Activated CD4-positive, alpha-beta memory T cell treated with anti-CD3 and anti-CD28 coated beads for 36 hours (primary cell): ENCODE results near the gene HSPA4. TPM values are rescaled to one million over a fixed set of nuclear protein-coding genes. Genes with fewer than 3 reads are reported as not detected.

Source experiments
- CTCF ChIA-PET: fragments of 350-600 bp; sonication (Branson Sonifier 250); formaldehyde crosslinking; loops from one replicate; lab custom pipeline; 2021; ENCODE audit warnings: antibody characterized with exemption, inconsistent platforms; lab: Charles Lee
- POLR2A ChIA-PET: fragments of 350-600 bp; sonication (Branson Sonifier 250); formaldehyde crosslinking; loops from one replicate; lab custom pipeline; 2021; ENCODE audit warnings: antibody characterized with exemption; lab: Charles Lee
- DNase-seq: peaks from one replicate; pipeline ENCODE4 v3.0.0-alpha.2; 2020
- H3K27ac Mint-ChIP-seq: one replicate; pipeline ENCODE4 v1.8.0; 2021; ENCODE audit warnings: mixed read lengths
- H3K27me3 Mint-ChIP-seq: one replicate; pipeline ENCODE4 v1.8.0; 2021; ENCODE audit warnings: mixed read lengths
- H3K36me3 Mint-ChIP-seq: one replicate; pipeline ENCODE4 v1.8.0; 2021; ENCODE audit warnings: mixed read lengths
- H3K4me1 Mint-ChIP-seq: one replicate; pipeline ENCODE4 v1.8.0; 2021; ENCODE audit warnings: low read depth, mixed read lengths
- H3K4me3 Mint-ChIP-seq: one replicate; pipeline ENCODE4 v1.8.0; 2021; ENCODE audit warnings: mild to moderate bottlenecking, mixed read lengths
- H3K9me3 Mint-ChIP-seq: one replicate; pipeline ENCODE4 v1.8.0; 2021; ENCODE audit warnings: mixed read lengths
- intact Hi-C: fragments of 100-400 bp; cut with micrococcal nuclease; formaldehyde crosslinking; loops from one replicate; pipeline ENCODE4 v1.15.1; 2023
- total RNA-seq, 2 experiments: library from RNA; stranded (reverse); gene quantifications; one replicate each; pipeline ENCODE4 v1.2.3, GENCODE V29; 2021

HSPA4 gene
- total RNA-seq, 2 experiments from 2014 or later, result 221 to 236 TPM

DNA sequence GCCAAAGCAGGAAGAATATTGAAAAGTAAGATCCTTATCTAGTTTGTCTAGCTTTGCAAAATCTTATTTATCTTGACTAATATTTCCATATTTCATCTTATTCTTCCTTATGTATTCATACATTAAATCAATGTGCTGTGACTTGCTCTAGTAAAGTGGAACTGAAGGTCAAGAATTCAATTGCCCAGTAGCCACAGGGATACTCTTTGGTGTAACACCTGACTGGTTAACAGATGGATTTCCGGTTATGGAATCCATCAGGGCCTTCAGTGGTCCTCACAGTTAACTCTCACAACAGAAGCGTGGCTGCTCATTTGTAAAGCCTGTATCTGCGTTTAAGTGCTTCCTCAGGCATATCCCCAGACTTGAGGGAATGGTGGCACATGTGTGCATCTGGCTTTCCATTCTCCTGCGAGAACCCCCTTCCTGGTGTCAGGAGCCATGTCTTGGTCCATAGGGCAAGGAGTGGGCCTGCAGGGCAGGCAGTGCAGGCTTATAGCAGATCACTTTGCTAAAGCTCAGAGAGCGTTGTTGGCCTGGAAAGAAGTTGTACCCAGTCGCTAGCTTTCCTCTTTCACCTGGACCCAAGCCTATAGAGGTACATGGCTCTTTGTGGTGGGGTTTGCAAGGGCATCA, 99.2 kb downstream of the HSPA4 start:
- intact Hi-C loops, result no loop called here
- H3K27me3 Mint-ChIP-seq, result no peaks in the 10 kb centered on the region

DNA sequence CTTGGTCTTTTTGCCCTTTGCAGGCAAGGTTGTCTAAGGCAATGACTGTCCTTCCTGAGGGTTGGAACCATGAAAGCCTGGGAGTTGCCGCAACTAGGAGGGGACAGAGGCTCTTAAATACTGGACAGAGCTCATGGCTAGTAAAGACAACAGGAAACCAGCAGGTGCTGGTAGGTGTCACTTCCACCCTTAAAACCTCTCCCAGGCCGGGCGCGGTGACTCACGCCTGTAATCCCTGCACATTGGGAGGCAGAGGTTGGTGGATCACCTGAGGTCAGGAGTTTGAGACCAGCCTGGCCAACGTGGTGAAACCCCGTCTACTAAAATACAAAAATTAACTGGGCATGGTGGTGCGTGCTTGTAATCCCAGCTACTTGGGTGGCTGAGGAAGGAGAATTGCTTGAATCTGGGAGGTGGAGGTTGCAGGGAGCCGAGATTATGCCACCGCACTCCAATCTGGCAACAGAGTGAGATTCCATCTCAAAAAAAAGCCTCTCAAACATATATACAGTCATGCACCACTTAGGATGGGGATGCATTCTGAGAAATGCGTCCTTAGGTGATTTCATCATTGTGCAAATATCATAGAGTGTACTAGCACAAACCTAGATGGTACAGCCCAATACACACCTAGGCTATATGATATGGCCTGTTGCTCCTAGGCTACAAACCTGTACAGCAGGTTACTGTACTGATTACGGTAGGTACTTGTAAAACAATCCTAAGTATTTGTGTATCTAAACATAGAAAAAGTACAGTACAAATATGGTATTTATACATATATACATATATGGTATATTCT, 102.7 kb downstream of the HSPA4 start:
- H3K4me3 Mint-ChIP-seq, result no peak overlapping the region
- H3K9me3 Mint-ChIP-seq, result no peaks in the 10 kb centered on the region
- no peaks in the 10 kb centered on the region for H3K36me3 Mint-ChIP-seq
- H3K27me3 Mint-ChIP-seq, result no peaks in the 10 kb centered on the region
- H3K27ac Mint-ChIP-seq, result no peak overlapping the region
- intact Hi-C loops, result no loop called here
- DNase-seq, result no peak
- POLR2A ChIA-PET, result no interaction called here
- no peaks in the 10 kb centered on the region for H3K4me1 Mint-ChIP-seq
- CTCF ChIA-PET, result no interaction called here

More for the DNA sequence above, 99.2 kb downstream of the HSPA4 start:
- no peaks in the 10 kb centered on the region for H3K9me3 Mint-ChIP-seq
- no peak overlapping the region for H3K27ac Mint-ChIP-seq
- no peak for DNase-seq
- POLR2A ChIA-PET, result no interaction called here
- CTCF ChIA-PET, result interaction anchor here (1.2 kb wide), 1 partner anchor 161 kb away, joined by 3 read pairs; no protein-coding TSS in a partner anchor
- H3K4me3 Mint-ChIP-seq, result no peak overlapping the region
- no peaks in the 10 kb centered on the region for H3K36me3 Mint-ChIP-seq
- H3K4me1 Mint-ChIP-seq, result peaks cover 17% of the 10 kb centered on the region

DNA sequence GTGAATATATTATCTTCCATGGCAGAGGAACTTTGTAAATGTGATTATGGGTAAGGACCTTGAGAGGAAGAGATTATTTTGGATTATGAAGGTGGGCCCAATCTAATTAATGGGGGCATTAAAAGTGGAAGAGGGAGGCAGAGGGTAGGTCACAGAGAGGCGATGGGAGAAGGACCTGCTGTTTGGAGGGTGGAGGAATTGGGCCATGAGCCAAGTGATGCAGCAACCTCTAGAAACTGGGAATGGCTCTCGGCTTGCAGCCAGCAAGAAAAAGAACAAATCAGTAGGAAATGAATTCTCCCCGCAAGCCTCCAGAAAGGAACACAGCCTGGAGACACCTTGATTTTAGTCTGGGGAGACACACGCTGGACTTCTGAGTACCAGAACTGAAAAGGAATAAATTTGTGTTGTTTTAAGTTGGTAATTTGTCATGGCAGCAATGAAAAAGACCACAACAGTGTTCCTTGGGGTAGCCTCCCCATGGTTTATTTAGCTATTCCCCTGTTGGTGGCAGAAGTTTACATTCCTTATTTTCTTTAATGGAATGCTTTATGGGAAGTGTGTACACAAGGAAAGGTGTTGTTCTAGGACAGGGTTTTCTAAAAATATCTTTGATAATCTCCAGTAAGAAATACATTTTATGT, 103.6 kb downstream of the HSPA4 start:
- Mint-ChIP-seq H3K4me1 (peaks cover 4% of the 10 kb centered on the region), H3K27ac (no peak overlapping the region), H3K27me3 (no peaks in the 10 kb centered on the region), H3K4me3 (no peak overlapping the region), H3K36me3 (no peaks in the 10 kb centered on the region), H3K9me3 (no peaks in the 10 kb centered on the region)
- intact Hi-C loops, result no loop called here
- ChIA-PET POLR2A (no interaction called here), CTCF (no interaction called here)
- DNase-seq, result no peak

Other genes with a start within 250 kb of the HSPA4 start
- gene SOWAHA, start 238.7 kb upstream of the HSPA4 start, total RNA-seq, result not detected
- gene SHROOM1, start 221.4 kb upstream of the HSPA4 start, total RNA-seq, result 1 to 10 TPM; 1.2 to 1.6 TPM
- under 1 TPM; 0.43 to 0.73 TPM for gene GDF9, start 185.5 kb upstream of the HSPA4 start, total RNA-seq
- 100 to 1,000 TPM; 540 to 565 TPM for gene UQCRQ, start 185.4 kb upstream of the HSPA4 start, total RNA-seq
- gene LEAP2, start 178.3 kb upstream of the HSPA4 start, total RNA-seq, result 1 to 10 TPM; 1.7 to 3.2 TPM
- 10 to 100 TPM; 21.9 to 22.1 TPM for gene AFF4, start 88.4 kb upstream of the HSPA4 start, total RNA-seq
- 10 to 100 TPM; 22.6 to 25.5 TPM for gene ZCCHC10, start 25.5 kb upstream of the HSPA4 start, total RNA-seq